HEK293T (cell line): ENCODE measurements around the gene SNAPC4.

Experiments
- BHLHE40 ChIP-seq: fragments of 450-650 bp; IDR thresholded peaks from 2 replicates; pipeline ENCODE4 v1.6.1; 2016; ENCODE audit warnings: mild to moderate bottlenecking, moderate library complexity, borderline replicate concordance
- SP1 ChIP-seq: fragments of 450-650 bp; IDR thresholded peaks from 2 replicates; pipeline ENCODE4 v1.6.1; 2017
- SUZ12 ChIP-seq: fragments of 450-650 bp; IDR thresholded peaks from 2 replicates; pipeline ENCODE4 v1.6.1; 2016; ENCODE audit warnings: mild to moderate bottlenecking

DNA sequence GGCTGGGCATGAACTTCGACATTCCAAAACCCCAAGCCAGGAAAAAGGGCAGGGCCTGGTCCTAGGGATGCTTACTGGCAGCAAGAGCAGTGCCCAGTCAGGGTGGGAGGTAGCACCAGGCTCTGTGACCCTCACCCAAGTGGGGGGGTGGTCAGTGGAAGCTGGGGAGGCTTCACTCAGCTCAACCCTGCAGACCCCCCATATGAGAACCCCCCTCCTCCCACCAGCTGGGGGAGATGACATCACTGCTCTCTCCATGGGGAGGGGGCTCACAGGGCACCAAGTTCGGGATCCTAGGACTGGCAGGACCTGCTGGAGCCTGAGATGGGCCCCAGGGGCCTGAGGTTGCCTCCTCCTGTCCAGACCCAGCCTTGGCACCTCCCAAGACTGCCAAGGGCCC lies 41.1 kb downstream of the SNAPC4 start:
- TF ChIP-seq BHLHE40, result no peak
- TF ChIP-seq SP1, result no peak
- no peak for TF ChIP-seq SUZ12
